Effector CD8-positive, alpha-beta T cell (primary cell): ENCODE data around the gene NATD1.

Source experiments
- DNase-seq: peaks from one replicate; lab custom pipeline; 2025; lab: John Stamatoyannopoulos, UW

The NATD1 gene

DNA sequence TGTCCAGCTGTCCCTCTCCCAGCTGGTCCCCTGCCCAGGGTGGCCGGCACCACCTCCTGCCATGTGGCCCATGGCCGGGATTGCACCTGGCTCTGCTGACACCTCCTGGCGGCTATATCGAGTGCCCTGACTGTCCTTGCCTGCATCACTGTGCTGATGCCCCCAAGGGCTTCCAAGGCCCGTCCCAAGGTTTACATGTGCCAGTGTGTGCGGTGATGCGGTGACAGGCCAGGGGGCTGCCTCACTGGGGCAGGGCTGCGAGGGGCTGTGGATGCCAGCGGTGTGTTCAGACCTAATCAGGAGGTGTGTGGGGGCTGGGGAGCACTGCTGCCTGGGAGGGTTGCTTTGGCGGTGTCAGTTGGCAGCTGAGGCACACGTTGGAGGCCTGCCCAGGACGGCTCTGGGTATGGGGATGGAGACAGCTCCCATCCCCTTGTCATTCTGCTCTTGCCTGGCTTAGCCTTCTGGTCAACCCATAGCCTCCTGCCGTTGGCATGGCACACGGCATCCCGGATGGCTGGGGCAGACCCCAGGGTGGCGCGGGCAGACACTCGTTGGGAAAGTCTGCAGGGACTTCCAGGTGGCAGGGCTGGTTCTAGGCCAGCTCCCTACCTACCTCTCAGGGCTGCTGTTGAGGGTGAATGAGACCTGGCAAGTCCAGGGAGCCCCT is 36.8 kb upstream of the NATD1 start:
- no peak for DNase-seq

DNA sequence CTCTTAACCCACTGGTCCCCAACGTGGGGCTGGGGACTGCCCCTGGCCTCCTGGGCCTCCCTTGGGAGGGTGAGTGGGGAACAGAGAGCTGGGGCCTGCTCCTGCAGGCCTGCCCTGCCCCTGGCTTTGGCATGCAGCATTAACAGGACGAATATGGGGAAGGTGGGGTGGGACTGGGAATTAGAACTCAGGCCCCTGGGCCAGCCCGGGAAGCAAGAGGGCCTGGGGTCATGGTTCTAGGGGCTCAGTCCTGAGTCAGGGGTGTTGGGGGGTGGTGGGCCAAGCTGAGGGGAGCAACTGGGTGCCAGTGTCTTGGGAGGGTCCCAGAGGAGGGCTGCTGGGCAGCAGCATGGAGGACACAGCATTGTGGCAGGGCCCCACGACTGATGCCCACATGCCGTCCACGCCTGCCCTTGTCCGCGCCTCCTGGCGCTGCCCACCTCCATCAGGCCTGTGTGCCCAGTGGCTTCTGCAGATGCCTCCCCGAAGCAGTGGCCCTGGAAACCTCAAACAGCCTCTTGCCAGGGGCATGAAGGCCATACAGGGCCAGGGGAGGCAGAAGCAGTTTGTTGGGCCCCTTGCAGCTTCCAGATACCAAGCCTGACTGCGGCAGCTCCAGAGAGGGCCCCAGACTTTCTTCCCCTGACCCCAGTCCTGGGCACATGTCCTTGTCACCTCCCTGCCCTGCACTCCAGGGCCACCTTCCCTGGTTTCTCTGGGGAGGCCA is 36.1 kb upstream of the NATD1 start:
- no peak for DNase-seq

- DNase-seq: no peak
These were observed 35.4 kb upstream of the NATD1 start for GRCh38 chr17:21288571-21289017.

- DNase-seq: peak; percentile 87
These were observed 34.7 kb upstream of the NATD1 start for GRCh38 chr17:21287703-21288449.

GRCh38 chr17:21286909-21287702 is 33.9 kb upstream of the NATD1 start:
- DNase-seq: no peak

DNA sequence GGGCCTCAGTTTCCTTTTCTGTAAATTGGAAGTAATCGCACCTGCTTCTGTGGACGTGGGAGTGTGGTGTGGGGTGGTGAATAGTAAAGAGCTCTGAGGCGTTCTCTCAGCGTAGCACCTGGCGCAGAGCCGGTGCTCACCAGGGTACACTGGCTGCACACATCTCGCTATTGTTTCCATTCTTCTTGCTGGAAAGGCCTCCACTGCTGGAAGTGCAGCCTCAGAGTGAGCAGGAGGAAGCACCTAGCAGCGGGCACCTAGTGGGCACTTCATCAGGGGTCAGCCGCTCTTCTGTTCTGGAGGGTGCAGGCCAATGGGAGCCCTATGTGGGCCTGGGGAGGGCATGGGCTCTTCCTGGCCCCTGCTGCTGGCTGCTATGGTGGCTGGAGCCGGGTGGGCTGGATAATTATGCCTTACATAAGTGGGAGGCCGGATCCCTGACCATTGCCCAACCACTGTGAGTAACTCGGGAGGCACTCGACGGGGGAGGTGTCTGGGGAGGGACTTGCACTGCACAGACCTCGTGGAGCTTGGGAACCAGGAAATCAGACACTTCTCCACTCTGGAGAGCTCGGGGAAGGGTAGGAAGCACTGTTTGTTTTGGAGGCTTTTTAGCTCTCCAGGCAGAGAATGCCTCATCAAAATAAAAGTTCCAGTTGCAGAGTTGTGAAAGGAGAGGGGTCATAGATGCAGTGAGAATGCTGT is 33.0 kb upstream of the NATD1 start:
- no peak for DNase-seq

GRCh38 chr17:21285164-21286065 is 32.2 kb upstream of the NATD1 start:
- DNase-seq: no peak

DNA sequence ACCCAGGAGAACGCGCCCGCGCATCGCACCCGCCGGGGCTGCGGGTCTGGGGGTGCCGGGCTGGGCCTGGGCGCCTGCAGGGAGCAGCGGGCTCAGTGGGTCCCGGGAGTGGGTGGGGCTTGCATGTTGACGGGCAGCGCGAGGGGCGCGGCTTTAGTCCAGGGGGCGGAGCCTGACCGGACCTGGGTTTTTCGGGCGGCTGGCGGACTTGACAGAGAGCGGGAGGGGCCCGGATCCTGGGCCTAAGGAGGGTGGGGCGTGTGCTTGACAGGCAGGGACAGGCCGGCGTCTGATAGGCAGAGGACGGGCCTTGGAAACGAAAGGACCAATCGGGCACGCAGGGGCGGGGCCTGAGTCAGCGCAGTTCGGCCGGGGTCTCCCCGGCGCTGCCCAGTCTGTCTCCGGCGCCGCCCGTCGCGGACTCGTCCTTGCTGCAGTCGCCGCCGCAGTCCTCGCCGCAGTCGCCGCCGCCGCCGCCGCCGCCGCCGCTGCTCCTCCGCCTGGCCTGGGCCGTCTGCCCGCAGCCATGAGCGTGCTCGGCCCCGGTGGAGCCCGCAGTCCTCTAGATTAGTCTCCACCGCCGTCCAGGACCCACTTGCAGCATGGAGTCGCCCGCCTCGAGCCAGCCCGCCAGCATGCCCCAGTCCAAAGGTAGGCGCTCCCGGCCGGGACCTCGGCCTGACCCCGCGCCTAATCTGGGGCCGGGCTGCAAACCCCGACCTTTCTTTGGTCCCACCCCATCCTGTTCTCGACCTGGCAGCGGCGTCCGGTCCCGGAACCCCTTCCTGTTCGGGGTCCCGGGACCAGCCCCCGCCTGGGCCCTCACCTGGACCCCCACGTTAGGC is 31.3 kb upstream of the NATD1 start, which contains the start of gene MAP2K3:
TSS of gene MAP2K3 (plus strand) at position 393 of the 845 bp plus-strand sequence. CDS start at position 603, 210 bp downstream.
- peak; percentile 92 for DNase-seq

- no peak for DNase-seq
These were observed 30.5 kb upstream of the NATD1 start for GRCh38 chr17:21283482-21284318.

- DNase-seq: no peak
These were observed 29.6 kb upstream of the NATD1 start for GRCh38 chr17:21282850-21283249.

DNA sequence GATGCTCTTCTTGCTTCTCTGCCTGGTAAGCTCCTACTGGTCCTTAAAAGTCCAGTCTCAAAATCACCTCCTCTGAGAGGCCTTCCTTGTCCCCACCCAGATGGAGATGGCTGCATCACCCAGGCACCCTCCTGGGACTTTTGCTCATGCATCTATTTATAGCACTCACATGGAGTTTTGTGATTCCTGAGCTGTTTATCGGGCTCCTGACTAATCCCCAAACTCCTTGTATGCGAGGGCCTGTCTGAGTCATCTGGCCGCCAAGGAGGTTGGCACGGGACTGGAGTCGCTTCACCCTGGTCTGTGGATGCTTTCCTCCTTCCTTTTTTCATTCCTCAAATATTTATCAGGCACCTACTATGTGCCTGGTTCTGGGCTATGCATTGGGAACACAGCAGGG is 29.0 kb upstream of the NATD1 start:
- DNase-seq: no peak

GRCh38 chr17:21280081-21280518 is 26.9 kb upstream of the NATD1 start:
- DNase-seq: peak; percentile 79

- DNase-seq: no peak
These were observed 26.4 kb upstream of the NATD1 start for GRCh38 chr17:21279582-21279981.

DNA sequence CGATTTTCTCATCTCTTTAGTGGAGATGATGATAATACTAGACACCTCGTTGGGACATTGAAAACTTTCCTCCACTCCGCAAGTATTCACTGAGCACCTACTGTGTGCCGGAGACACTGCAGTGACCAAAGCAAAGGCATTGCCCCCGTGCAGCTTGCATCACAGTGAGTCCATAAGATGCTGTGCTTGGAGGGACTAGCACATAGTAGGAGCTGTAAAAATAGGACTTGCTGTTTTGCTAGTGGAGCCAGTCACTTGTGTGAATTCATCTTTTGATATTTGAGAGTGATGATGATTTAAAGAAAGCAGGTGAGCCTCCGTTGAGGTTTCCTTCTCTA is 26.0 kb upstream of the NATD1 start:
- no peak for DNase-seq

DNA sequence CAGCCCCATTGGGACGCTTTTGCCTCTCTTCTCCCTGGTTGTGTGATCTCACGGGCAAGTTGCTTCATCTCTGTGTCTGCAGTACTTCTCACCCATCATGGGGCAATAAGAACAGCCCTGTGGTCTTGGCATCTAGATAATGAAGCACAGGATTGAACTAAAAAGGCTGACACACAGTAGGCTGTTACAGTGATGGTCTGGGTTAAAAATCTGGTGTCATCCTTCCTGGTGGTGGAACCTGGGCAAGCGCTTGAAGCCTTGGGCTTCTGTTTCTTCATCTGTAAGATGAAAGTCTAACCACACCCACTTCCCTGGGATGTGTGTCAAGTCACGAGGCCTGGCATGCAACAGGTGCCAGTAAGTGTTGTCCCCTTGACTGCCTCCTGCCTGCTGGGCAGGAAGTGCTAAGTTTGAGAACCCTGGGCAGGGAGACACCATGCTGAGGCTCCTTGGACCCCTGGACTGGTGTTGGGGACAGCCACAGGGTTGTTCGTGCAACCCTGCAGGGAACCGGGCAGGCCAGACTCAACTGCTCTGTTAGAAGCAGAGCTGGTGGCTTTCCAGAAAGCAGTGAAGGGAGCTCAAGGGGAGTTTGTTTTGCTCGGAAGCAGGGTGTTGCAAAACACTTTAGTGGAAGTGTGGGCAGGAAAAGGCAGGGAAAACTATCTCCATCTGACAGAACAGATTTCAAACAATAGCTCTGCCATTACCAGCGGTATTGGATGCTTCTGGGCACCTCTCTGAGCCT is 25.4 kb upstream of the NATD1 start:
- DNase-seq: no peak

DNA sequence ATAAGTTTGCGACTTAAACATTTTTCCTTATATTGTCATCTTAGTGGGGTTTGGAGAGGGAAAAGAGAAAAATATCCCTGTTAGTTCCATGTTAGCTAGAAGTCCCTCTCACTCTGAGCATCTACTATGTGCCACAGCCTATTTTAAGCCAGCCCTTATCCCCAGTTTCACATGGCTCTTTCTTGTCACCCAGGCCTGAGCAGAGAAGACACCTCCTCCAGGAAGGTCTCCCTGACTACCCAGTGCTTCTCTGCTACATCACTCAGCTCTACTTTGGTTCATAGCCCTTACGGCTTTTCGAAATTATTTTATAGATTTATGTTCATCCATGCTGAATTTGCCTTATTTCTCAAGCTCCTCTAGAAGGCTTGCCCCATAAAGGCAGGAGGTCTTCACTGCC is 24.1 kb upstream of the NATD1 start:
- DNase-seq: no peak

GRCh38 chr17:21276264-21276588 is 23.0 kb upstream of the NATD1 start:
- no peak for DNase-seq
